Activated T-cell treated with anti-CD3 and anti-CD28 coated beads, Interleukin-2, amount 50 U/mL, for 72 hours (primary cell): ENCODE measurements around the gene ICE2. TPM values are rescaled to one million over a fixed set of nuclear protein-coding genes. Genes with fewer than 3 reads are reported as not detected.

Experiments used
- ATAC-seq, 2 donors: fragments of 150-1000 bp; cut with Tn5 transposase; replicated peaks in 1 of 2; 2 replicates each; pipeline ENCODE4 v1.10.0; 2021; ENCODE audit warnings: moderate library complexity in 2 of 2, mild to moderate bottlenecking in 1 of 2
- DNase-seq, 2 donors: peaks; one replicate each; pipeline ENCODE4 v3.0.0; 2021 to 2022; ENCODE audit warnings: mixed read lengths in 1 of 2
- H3K27ac Mint-ChIP-seq: one replicate; pipeline ENCODE4 v1.8.0; 2022; ENCODE audit warnings: mild to moderate bottlenecking, moderate library complexity, mixed read lengths
- H3K27me3 Mint-ChIP-seq: one replicate; pipeline ENCODE4 v1.8.0; 2022; ENCODE audit warnings: low read depth, mixed read lengths
- H3K36me3 Mint-ChIP-seq, 2 donors: one replicate each; pipeline ENCODE4 v1.8.0; 2022; ENCODE audit warnings: mixed read lengths in 2 of 2, mild to moderate bottlenecking in 1 of 2; ENCODE audit not compliant: insufficient read depth in 2 of 2
- H3K4me1 Mint-ChIP-seq: one replicate; pipeline ENCODE4 v1.8.0; 2022; ENCODE audit warnings: low read depth, mixed read lengths
- H3K4me3 Mint-ChIP-seq, 2 donors: one replicate each; pipeline ENCODE4 v1.8.0; 2022; ENCODE audit warnings: mild to moderate bottlenecking in 2 of 2, mixed read lengths in 2 of 2, moderate library complexity in 2 of 2
- H3K9me3 Mint-ChIP-seq, 2 donors: one replicate each; pipeline ENCODE4 v1.8.0; 2022; ENCODE audit warnings: mixed read lengths in 2 of 2
- total RNA-seq, 2 donors: library from RNA; stranded (reverse); gene quantifications; one replicate each; pipeline ENCODE4 v1.2.3, GENCODE V29; 2022

ICE2 gene
- total RNA-seq, 2 donors from 2014 or later: 81.5 to 91.7 TPM

DNA sequence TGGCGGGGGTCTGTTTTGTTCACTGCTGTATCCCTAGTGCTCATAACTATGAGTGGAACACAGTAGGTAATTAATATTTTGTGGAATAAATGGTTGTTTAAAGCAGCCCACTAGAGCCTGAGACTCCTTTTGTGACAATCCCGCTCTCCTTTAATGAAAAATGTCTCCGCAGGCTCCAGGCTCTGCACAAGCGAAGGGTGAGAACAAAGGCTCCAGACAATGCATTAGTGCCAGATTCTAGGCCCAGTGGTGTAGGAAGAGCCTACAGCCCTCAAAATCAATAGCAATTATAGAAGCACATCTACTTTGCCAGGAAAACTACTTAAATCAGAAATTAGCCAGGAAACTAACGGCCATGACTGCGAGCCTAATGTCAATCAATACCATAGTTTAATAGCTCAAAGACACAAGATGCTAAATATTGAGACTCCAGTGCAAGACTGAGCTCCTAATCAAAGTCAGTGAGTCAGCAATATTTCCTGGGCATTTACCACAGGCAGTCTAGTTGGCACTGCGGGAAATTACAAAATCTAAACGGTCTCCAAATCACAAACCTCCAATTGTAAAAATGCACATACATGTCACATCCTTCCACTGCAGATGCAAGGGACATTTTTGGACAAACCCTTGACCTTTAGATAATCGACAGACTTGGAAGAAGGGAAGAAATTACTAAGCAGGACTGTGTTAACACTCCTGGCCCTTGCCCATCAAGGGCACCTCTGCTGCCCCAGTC lies 83.5 kb downstream of the ICE2 start:
- no peak for ATAC-seq
- H3K27me3 Mint-ChIP-seq: peaks cover 12% of the 10 kb centered on the region
- H3K36me3 Mint-ChIP-seq: peaks cover 3 to 8% of the 10 kb centered on the region in 2 donors
- H3K4me1 Mint-ChIP-seq: peaks cover 62% of the 10 kb centered on the region
- no peak overlapping the region for H3K27ac Mint-ChIP-seq
- no peak overlapping the region for H3K4me3 Mint-ChIP-seq
- DNase-seq: no peak
- no peaks in the 10 kb centered on the region for H3K9me3 Mint-ChIP-seq

GRCh38 chr15:60394689-60395097 lies 84.2 kb downstream of the ICE2 start:
- peaks cover 69% of the 10 kb centered on the region for H3K4me1 Mint-ChIP-seq
- peaks cover 12% of the 10 kb centered on the region for H3K27me3 Mint-ChIP-seq
- H3K36me3 Mint-ChIP-seq: peaks cover 3 to 8% of the 10 kb centered on the region in 2 donors
- H3K9me3 Mint-ChIP-seq: no peaks in the 10 kb centered on the region
- DNase-seq: no peak
- no peak overlapping the region for H3K27ac Mint-ChIP-seq
- peak overlapping the region in 1 of 2 donors; percentile 6 for H3K4me3 Mint-ChIP-seq
- no peak for ATAC-seq

DNA sequence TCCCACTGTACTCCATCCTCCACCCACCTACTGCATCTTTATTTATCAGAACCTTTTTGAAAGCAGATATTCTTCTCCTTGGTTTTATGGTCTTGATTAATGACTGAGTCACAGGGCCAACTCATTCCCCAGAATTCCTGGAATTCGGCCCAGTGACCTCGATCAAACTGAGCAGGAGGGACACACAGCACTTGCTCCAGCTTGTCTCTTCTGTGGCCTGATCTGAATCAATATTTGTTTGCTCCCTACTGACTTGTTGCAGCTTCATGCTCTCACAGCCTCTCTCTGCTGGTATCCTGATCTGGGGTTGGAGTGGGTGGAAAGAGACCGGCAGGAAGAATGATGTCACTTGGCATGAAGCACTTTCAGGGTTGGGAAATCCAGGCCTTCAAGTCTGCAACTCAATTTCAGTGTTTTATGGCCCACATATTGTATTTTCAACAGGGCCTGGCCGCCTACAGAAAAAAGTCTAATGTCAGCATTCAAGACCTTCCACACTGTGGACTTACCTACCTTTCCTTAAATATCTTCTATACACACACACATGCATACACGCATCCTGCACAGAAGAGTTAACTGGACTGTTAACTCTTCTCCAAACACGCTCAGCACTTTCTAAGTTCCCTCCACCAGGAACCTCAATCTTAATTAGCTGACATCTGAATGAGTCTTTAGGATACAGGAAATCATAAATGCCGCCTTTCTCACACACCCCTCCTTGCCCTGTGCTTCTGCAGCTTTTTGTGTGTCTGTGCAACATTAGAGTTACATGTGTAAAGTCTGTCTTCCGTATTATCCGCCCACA lies 85.8 kb downstream of the ICE2 start:
- peaks cover 73% of the 10 kb centered on the region for H3K4me1 Mint-ChIP-seq
- no peaks in the 10 kb centered on the region for H3K9me3 Mint-ChIP-seq
- ATAC-seq (no peak), DNase-seq (no peak)
- H3K4me3 Mint-ChIP-seq: peak overlapping the region; percentile 20 to 64
- H3K36me3 Mint-ChIP-seq: peaks cover 3 to 8% of the 10 kb centered on the region in 2 donors
- H3K27ac Mint-ChIP-seq: peak overlapping the region; percentile 16
- H3K27me3 Mint-ChIP-seq: peaks cover 6% of the 10 kb centered on the region

- peak; percentile 61 to 65 for DNase-seq
- Mint-ChIP-seq H3K4me3 (peak overlapping the region in 1 of 2 donors; percentile 29), H3K9me3 (no peaks in the 10 kb centered on the region), H3K27me3 (peaks cover 7% of the 10 kb centered on the region), H3K4me1 (peaks cover 73% of the 10 kb centered on the region), H3K36me3 (peaks cover 3 to 8% of the 10 kb centered on the region in 2 donors), H3K27ac (peak overlapping the region; percentile 22)
- ATAC-seq: peak; percentile 63 to 72
Observed at GRCh38 chr15:60392601-60392985, 86.3 kb downstream of the ICE2 start.

DNA sequence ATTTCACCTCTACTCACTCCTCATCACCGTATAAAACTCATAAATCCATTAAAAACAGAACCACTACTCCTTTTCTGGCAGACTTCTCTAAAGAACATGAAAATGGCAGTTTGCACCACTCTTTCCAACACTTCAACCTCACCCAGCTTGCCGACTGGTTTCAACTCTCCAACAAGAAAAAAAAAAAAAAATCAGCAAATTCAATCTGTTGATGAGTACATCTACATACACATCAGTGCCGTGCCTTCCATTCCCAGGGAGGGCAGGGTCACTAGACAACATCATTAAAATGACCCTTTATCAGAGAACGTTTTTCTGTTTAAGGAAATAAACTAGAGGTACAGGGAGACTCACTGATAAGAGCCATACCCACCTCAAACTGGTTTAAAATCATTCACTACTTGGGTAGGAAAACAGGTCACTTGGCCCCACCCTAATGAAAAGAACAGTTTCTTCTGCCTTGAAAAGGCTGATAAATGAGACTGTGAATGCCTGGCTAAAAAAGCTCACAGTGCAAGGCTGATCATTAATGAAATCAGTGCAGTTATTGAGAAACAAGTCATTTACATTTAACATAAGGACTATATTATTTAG lies 87.1 kb downstream of the ICE2 start:
- ATAC-seq (no peak), DNase-seq (no peak)
- H3K4me1 Mint-ChIP-seq: peaks cover 69% of the 10 kb centered on the region
- H3K9me3 Mint-ChIP-seq: no peaks in the 10 kb centered on the region
- peaks cover 13% of the 10 kb centered on the region for H3K27me3 Mint-ChIP-seq
- H3K4me3 Mint-ChIP-seq: peak overlapping the region in 1 of 2 donors; percentile 51
- H3K27ac Mint-ChIP-seq: no peak overlapping the region
- H3K36me3 Mint-ChIP-seq: peaks cover 5 to 6% of the 10 kb centered on the region in 2 donors

- Mint-ChIP-seq H3K36me3 (peaks cover 3 to 4% of the 10 kb centered on the region in 2 donors), H3K4me3 (peak overlapping the region in 1 of 2 donors; percentile 57), H3K27ac (no peak overlapping the region), H3K9me3 (no peaks in the 10 kb centered on the region), H3K4me1 (peaks cover 61% of the 10 kb centered on the region), H3K27me3 (peaks cover 8% of the 10 kb centered on the region)
- no peak for ATAC-seq
- no peak for DNase-seq
Observed at GRCh38 chr15:60390871-60391501, 88.0 kb downstream of the ICE2 start.

DNA sequence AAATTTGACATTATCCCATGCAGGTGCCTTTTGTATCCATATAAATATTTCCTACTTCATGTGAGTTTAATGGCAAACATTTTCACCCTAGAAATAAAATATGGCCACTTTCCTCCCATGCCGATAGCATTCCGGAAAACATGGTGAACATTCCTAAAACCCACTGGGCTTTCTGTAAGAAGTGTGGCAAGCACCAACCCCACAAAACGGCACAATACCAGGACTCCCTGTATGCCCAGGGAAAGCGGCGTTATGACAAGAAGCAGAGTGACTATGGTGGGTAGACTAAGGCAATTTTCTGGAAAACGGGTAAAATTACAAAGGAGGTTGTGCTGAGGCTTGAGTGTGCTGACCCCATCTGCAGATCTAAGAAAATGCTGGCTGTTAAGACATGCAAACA lies 88.7 kb downstream of the ICE2 start:
- Mint-ChIP-seq H3K4me3 (peak overlapping the region in 1 of 2 donors; percentile 53), H3K4me1 (peaks cover 59% of the 10 kb centered on the region), H3K36me3 (peaks cover 3% of the 10 kb centered on the region in 2 donors), H3K27ac (no peak overlapping the region), H3K9me3 (no peaks in the 10 kb centered on the region), H3K27me3 (peaks cover 7% of the 10 kb centered on the region)
- ATAC-seq: no peak
- DNase-seq: no peak

DNA sequence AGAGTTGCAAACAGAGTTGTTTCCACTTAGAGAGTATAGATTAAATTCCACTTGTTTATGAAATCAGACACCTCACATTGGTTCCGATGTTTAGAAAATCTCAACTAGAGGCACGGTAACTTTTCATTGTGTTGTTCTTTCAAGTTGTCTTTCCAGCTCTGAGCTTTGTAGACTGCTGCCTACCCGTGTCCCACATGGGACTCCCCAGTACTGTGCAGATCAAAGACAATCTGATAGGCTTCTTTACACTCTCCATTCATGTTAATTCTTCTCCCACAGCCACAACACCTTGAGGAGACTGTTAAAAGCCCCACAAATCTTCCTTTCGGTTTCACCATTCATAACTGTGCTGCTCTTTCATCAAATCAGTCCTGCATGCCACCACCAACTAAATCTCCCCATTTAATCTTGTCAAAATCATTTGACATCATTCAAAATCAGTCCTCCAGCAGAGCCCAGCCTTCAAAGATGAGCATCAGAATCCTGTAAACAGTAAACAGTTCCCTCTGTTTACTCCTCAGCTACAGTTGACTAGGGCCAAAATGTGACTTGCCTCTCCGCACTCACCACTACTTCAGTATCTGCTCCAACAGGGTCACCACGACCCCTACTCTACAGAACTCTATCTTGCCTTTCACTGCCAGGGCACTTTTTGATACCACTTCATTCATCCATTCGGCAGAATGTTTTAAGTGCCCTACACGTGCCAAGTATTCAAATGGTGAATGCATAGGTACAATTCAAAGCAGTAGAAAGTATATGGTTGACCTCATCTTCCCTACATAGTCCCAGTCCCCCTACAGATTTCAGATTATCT lies 89.5 kb downstream of the ICE2 start:
- Mint-ChIP-seq H3K27ac (peak overlapping the region; percentile 0), H3K27me3 (peaks cover 7% of the 10 kb centered on the region), H3K9me3 (no peaks in the 10 kb centered on the region), H3K4me1 (peaks cover 57% of the 10 kb centered on the region), H3K36me3 (peaks cover 3% of the 10 kb centered on the region in 2 donors), H3K4me3 (peak overlapping the region; percentile 40 to 53)
- DNase-seq (peak; percentile 46 to 58), ATAC-seq (peak; percentile 85 to 90)

GRCh38 chr15:60387321-60387720 lies 91.6 kb downstream of the ICE2 start:
- DNase-seq (no peak), ATAC-seq (no peak)
- no peak overlapping the region for H3K4me3 Mint-ChIP-seq
- peaks cover 7% of the 10 kb centered on the region for H3K27me3 Mint-ChIP-seq
- H3K36me3 Mint-ChIP-seq: peaks cover 1 to 3% of the 10 kb centered on the region in 2 donors
- H3K4me1 Mint-ChIP-seq: peaks cover 36% of the 10 kb centered on the region
- H3K9me3 Mint-ChIP-seq: no peaks in the 10 kb centered on the region
- H3K27ac Mint-ChIP-seq: no peak overlapping the region

DNA sequence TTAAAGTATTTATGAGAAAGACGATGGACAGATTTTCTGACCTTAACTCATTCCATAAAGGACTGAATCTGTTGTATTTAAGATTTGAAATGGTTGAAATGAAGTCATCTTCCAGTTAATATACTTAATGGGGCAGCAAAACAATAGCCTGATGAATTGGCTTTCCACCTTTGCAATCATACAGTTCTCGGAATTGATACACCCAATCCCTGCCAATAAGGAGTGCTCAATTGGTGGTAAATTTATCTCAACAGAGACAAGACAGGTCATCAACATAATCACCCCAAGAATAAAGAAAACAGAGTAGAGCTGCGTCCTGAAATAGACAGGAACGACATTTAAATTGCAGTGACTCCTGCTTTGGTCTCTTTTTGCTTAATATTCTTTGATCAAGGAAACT lies 92.3 kb downstream of the ICE2 start:
- peaks cover 1 to 3% of the 10 kb centered on the region in 2 donors for H3K36me3 Mint-ChIP-seq
- no peak for DNase-seq
- no peaks in the 10 kb centered on the region for H3K9me3 Mint-ChIP-seq
- H3K4me1 Mint-ChIP-seq: peaks cover 32% of the 10 kb centered on the region
- peaks cover 7% of the 10 kb centered on the region for H3K27me3 Mint-ChIP-seq
- H3K4me3 Mint-ChIP-seq: no peak overlapping the region
- no peak for ATAC-seq
- no peak overlapping the region for H3K27ac Mint-ChIP-seq

GRCh38 chr15:60385620-60386552 lies 93.1 kb downstream of the ICE2 start:
- Mint-ChIP-seq H3K27ac (no peak overlapping the region), H3K36me3 (peaks cover 1 to 3% of the 10 kb centered on the region in 2 donors), H3K9me3 (no peaks in the 10 kb centered on the region), H3K4me3 (no peak overlapping the region), H3K27me3 (peaks cover 7% of the 10 kb centered on the region), H3K4me1 (peaks cover 25% of the 10 kb centered on the region)
- ATAC-seq (no peak), DNase-seq (no peak)
